Stimulated activated CD8-positive, alpha-beta memory T cell treated with anti-CD3 and anti-CD28 coated beads, Interleukin-7, amount 100 ng/mL, for 4 hours (primary cell): ENCODE results near the gene NSF.
"Not testable (repeated sequence)": the region's sequence is repeated elsewhere in the genome, so short reads cannot be mapped to it uniquely, and the experiment has no call there.

Source experiments
- DNase-seq, 2 donors: peaks; one replicate each; pipeline ENCODE4 v3.0.0-alpha.2; 2020; ENCODE audit warnings: low read depth in 2 of 2

Gene NSF

DNA sequence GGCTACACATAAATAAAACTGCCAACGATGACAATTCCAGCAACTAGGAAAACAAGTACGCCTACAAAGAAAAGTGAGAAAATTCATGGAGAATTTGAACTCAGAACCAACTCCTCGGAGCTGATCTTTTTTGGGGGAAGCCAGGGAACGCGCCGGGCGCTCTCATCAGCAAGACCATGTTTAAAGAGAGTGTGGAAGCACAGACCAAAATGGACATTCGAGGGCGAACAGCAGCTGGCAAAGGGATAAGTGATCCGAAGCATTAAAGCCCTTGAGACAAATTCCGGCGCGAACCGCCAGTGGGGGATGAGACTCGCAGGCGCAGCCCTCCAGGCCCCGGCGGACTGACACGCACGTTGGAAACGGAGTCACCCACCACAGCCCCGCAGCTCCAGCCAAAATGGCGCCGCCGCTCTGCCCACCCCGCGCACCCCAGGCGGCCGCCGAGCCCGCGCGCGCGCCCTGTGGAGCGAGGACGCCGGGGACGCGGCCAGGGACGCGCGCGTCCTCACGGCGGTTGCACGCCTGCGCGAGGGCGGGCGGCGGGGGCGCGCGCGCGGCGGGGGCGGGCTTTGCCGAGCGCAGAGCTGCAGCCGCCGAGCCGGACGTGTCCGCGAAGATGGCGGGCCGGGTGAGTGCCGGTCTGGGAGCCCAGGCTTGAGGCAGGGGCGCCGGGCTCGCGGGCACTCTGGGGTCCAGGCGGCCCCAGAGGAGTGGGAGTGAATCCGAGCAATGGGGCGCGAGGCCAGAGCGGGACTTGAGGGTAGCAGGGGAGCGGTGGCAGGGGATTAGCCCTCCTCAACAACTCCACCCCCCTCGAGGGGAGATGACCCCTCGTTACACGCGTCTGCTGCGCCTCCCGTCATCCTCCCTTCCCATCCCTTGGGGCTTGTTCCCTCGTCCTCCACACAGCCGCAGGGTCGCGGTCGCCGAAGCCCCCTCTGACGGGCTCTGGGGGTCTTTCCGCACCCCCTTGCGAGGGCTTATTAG lies at the start of gene NSF:
NSF (plus strand) TSS at position 513 of the 990 bp plus-strand sequence; CDS start at position 620, 107 bp downstream.
- not testable (repeated sequence) for DNase-seq

DNA sequence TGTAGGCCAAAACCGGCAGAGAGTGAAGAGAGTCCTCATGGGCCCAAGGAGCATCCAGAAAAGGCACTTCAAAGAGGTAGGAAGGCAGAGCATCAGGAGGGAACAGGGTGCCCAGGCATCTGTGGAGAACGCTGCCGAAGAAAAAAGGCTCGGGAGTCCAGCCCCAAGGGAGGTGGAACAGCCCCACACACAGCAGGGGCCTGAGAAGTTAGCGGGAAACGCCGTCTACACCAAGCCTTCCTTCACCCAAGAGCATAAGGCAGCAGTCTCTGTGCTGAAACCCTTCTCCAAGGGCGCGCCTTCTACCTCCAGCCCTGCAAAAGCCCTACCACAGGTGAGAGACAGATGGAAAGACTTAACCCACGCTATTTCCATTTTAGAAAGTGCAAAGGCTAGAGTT lies 41.9 kb upstream of the NSF start:
- not testable (repeated sequence) for DNase-seq

DNA sequence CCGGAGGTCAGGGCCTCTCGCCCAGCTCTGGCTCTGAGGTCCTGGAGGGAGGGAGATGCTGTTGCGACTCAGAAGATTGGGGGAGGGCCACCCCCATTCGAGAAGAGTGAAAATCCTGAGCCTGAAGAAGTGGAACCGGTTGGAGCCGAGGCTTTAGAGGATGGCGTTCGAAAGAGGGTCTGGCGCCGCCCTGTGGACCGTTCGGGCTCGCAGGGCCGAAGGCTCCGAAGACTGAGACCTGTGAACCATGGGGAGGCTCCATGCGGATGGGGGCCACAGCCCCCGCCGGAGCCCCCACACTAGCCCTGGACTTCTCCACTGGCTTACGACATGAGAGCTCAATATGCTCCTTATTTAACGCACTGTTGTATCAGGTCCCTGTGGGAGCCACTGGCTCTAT lies 31.3 kb upstream of the NSF start:
- DNase-seq, result not testable (repeated sequence)

DNA sequence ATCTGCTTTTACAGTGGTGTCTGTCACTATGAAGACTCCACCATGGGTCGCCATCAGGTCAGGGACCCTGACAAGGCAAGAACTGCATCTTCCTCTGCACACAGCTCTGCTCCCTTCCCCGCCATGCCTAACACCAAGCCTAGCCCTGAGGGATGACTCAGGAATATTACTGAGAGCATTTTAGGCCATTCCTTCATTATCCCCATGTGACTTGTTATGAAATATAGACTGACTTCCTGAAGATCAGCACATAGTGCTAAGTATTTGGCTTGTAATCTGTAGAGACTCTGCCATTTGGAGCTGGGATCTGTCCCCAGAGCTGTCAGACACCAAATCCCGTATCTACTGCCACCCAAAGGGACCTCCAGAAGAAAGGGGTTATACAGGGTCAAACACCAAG lies 30.4 kb upstream of the NSF start:
- DNase-seq, result not testable (repeated sequence)

DNA sequence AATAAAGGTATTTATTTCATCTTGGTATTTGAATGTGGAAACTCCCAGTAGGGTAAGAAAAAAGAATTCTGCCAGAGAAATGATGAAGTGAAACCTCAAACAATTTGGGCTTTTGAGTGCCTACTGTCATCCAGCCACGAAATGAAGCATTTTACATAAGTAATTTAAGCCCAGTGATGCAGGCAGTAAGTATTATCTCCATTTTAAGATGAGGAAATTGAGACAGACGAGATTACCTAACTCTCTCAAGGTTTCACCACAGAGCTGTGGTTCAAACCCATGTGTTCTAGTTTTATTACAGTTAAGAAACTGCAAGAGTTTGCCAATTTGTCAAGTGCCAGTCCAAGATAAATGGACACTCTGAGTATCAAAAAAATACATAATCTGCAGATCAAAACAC lies 24.2 kb upstream of the NSF start:
- DNase-seq, result not testable (repeated sequence)

DNA sequence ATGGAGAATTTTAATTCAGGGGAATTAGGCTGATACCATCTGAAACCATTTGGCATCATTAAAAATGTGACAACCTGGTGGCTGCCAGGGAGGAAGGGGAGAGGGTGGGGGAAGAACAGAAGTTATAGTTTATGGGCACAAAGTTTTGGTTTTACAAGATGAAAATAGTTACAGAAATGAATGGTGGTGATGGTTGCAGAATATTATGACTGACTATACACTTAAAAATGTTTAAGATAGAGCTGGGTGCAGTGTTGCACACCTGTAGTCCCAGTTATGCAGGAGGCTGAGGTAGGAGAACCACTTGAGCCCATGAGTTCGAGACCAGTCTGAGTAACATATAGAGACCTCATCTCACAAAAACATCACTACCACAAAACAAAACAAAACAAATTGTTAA lies 23.5 kb upstream of the NSF start:
- not testable (repeated sequence) for DNase-seq

DNA sequence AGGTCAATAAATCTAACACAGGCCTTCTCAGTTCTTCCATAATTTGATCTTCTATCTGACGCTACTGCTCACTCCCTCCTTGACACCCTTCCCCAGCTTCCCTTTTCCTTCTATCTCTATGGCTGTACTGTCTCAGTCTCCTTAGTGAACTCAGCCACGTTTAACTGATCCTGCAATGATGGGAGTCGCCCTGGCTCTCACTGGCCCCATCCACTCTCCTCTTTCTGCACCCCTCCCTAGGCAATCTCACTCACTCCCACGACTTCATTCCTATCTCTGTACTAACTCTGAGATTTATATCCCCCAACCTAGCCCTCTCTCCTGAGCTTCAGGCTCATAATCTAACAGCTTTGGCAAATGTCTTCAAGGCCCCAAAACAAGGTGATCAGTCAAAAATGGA lies 18.7 kb upstream of the NSF start:
- not testable (repeated sequence) for DNase-seq

DNA sequence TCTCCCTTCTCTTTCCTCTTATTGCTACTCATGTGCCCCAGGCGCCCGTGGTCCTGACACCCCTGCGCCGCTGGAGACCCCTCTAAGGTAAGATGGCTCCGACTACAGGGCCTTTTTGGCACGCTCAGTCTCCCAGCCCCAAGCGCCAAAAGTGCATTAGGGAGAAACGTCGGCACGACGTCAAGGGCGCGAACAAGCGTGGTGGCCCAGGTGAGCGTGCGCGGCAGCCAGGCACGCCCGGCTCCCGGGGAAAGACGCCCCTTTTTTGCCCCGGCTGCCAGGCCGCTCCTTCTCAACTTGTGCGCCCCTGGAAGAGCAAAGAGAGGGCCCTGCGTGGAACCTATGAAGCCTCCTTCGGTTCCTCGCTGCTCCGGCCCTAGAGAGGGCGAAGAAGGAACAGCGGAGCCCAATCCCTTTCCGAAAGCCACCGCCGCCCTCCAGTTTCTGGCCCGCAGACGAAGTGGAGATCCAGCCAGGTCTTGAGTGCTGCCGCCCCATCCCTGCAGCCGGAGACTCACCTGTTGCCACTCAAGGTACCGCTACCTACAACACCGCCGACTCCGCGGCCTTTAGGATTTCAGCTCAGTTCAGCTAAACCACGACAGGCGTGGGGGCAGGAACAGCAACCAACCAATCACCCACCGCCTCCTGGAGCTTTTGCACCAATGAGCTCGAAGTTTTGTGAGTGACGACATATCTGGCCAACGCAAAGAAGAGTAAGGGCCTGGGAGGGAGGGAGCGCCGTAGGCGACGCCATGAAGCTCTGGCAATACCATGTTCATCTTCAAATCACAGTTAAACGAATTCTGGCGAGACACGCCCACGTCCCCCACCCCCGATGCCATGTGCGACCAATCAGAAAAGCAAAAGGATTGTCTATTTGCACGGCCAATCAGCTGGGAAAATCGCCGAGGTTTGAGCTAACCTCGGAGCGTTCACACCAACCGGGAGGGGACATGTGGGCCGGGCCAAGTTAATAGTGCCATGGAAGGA lies 11.1 kb upstream of the NSF start, which contains the start of gene ARL17A:
ARL17A (minus strand) TSS at position 609 of the 993 bp plus-strand sequence. CDS start 3,369 bp downstream, outside the sequence.
- DNase-seq, result peak; percentile 57 to 80

DNA sequence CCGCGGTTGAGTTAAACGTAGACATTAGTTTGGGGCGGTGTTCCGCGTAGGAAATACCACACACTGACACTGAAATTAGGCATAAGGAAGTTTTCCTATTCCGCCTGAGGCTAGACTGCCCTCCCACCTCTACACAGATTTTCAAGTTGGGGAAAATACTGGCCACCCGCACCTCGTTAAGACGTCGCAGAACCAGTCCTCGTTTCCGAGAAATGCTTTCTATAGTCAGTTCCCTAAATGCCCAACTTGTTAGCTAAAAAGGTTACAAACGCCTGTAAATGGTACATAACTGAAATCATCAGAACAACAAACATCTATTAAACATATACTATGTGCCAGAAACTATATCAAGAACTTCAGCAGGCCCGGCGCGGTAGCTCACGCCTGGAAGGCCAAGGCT lies 10.4 kb upstream of the NSF start:
- not testable (repeated sequence) for DNase-seq

DNA sequence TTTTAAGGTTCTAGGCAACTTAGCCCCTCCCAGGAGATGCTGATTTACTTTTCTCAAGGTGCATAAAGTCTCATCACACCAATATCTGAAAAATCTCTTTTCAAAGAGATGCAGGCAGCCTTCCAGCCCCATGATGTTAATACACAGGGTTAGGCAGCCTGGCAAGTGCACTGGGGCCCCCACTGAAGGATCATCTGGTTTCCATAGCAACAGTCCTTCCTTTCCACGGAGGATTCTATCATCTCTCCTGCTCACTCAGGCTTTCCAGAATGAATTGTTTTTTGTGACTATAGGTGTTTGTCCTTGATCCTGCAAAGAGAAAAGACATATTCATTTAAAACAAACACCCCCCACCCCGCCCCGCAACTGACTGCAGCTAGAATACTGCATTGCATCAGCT lies 5.0 kb upstream of the NSF start:
- not testable (repeated sequence) for DNase-seq

DNA sequence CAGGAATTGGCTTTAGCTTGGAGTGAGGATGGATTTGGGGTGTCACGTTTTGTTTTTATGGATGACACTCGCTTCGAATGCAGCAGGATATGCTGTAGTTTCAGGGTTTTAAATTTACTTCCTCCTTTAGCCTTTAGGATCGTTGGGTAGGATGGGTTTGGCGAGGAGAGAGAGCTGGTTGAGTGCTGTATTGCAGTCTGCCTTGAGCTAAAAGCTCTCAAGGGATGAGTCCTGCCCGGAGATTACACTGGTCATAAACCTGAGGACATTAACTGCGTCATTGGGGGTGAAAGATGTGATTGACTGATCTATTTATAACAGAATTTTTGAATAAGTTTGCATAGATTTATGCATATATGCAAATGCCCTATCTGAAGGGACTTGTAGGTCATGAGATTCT lies 863 bp downstream of the NSF start:
- DNase-seq, result not testable (repeated sequence)

DNA sequence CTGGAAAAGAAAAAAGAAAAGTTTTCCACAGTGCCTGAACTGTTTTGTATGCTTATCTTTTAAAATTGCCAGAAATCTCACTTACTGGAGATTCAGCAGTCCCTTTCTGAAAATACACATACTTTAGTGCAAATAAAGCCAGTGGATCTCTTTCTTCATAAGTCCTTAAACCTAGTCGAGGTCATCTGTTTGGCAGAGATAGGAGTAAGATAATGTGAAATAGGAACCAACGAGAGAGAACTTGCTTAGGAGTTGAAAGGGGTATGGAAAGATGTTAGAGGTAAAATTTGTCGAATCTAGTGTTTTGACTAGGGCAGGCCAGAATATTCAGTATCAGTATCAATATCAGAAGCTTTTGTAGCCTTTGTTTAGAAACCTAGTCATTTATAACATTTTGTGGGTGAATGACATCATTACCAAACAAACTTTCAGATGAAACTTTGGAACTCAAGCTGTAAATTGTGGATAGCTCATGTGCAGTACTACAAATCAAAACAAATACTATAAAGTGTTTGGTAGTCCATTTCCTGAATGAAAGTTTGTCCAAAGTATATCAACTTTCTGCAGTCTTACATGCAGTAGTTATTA lies 8.0 kb downstream of the NSF start:
- not testable (repeated sequence) for DNase-seq

DNA sequence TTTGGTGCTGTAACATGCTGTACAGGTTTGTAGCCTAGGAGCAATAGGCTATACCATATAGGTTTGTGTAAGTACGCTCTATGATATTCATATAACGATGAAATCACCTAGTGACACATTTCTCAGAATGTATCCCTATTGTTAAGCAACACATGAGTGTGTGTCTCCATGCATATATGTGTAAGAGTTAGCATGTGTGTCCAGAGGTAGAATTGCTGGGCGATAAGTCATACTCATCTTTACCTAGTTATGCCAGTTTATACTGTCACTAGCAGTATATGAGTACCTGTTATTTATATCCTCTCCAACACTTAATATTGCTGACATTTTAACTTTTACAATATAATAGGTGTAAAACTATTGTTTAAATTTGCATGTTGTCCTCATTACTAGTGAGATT lies 10.3 kb downstream of the NSF start:
- DNase-seq, result not testable (repeated sequence)

DNA sequence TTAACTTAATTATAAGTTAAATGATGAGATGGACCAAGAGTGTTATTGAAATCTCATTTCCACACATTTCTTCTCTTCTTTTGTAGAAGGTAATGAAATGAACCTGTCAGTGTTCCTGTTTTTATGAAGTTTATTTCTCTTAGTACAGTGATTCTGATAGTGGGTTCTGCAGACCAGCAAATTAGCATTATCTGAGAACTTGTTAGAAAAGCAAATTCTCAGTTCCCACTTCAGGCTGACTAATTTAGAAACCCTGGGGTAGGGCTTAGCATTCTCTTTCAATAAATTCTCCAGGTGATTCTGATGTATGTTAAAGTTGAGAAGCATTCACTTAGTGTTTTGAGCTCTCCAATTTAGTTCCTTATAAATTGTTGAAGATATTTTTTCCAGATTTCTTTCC lies 12.7 kb downstream of the NSF start:
- not testable (repeated sequence) for DNase-seq

DNA sequence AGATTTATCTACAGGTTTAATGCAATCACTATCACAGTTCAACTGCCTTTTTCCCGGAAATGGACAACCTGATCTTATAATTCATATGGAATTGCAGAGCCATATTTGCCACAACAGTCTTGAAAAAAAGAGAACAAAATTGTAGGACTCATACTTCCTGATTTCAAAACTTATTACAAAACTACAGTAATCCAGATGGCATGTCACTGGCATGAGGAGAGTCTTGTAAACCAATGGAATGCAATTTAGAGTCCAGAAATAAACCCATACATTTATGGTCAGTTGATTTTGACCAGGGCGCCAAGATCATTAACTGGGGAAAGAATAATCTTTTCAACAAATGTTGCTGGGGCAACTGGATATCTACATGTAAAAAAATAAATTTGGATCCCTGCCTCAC lies 20.8 kb downstream of the NSF start:
- DNase-seq, result not testable (repeated sequence)

DNA sequence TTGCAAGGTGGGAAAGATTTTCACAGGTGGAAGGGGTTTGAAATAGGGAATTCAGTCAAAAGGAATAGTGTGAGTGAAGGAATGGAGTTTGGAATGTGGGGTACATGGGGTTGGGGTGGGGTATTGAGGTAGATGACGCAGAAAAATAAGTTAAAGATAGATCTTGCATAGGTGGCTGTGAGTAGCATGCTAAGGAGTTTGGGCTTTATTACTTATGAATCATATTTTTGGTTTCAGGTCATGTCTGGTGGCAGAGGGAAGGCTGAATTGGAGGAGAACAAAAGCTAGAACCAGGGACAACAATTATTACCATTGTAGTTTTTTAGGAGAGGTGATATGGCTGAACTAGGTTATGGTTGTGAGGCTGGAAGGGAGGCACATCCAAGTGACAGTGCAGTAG lies 23.4 kb downstream of the NSF start:
- not testable (repeated sequence) for DNase-seq

DNA sequence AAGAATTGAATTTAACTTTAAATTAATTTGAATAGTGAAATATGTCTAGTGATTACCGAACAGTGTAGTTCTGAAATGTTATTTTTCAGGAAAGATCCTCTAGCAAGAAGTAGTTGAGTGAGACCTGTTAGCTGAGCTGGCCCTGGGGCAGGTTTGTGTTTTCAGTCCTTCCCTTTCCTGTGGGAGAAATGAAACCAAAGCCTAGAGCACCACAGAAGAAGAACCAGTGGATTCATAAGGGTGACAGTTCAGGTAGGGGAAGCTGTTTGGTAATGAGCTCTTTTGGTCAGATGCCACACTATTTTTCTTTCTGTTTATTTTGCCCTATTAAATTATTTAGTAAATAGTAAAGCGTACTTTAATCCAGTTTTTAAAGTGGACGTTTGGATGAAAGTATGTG lies 26.7 kb downstream of the NSF start:
- not testable (repeated sequence) for DNase-seq

DNA sequence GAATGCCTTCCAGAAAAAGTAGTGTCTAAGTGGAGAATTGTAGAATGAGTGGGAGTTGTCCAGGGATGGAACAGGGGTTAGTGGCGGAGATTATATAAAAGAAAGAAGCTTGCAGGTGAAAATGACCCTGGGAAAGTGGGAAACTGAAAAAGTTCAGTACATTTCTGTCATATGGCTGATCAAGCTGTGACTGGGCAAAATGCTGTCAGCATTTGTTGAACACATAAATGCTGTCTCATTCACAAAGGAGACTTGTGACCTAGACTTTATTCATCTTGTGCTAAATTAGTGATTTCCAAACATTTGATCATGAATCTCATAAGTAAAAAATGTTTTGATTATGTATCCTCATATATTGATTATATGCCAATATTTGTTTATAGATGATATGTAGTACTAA lies 28.5 kb downstream of the NSF start:
- not testable (repeated sequence) for DNase-seq

DNA sequence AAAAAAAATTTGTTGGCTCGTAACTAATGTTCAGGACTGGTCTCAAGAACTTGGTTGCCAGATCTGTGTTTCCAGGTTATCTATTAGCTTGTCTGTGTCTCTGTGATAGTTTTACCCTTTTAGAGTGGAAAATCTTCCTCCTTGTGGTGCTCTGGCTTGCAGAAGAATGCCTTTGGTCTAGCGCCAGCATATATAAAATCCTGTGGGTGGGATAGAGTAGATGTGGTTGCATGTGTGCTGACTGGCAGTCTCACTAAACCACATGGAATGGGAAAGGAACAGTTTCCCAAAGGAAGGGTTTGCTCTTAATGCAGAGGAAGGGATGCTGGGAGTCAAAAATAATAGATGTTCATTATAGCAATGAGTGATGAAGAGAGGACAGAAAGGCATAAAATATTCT lies 33.3 kb downstream of the NSF start:
- DNase-seq, result not testable (repeated sequence)

DNA sequence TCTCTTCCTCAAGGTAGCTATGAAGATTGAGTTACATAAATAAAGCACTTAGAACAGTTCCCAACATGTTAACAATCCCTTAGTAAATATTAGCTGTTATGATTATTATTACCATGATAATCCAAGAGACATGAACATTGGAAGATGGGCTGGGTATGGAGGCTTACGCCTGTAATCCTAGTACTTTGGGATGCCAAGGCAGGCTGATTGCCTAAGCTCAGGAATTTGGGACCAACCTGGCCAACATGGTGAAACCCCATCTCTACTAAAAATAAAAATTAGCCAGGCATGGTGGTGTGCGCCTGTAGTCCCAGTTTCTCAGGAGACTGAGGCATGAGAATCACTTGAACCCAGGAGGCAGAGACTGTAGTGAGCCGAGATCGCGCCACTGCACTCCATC lies 34.3 kb downstream of the NSF start:
- not testable (repeated sequence) for DNase-seq

DNA sequence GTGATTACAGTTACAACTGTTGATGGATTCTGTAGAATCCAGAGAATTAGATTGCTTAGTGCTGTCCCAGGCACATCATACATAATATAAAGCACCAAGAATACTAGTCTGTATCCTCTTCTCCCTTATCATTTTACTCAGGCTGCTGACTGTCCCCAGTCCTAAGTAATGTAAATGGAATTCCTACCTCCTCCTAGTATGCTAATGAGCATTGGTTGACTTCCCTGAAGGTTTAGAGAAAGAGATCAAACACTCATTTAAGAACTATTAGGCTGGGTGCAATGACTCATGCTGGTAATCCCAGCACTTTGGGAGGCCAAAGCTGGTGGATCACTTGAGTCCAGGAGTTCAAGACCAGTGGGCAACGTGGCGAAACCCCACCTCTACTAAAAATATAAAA lies 37.0 kb downstream of the NSF start:
- DNase-seq, result not testable (repeated sequence)
